ENCODE data around the gene CFTR.

GRCh38 chr7:117619681-117620080 is 139.9 kb downstream of the CFTR start:
- TF ChIP-seq EZH2 (IDR thresholded peaks at IDR 0.05; ENCODE audit: borderline replicate concordance, low read length): no peak
- no peak for TF ChIP-seq CTCF (IDR thresholded peaks at IDR 0.05; ENCODE audit: low read length)

Data from OCI-LY1 (cell line).